ENCODE measurements around the gene CUX1.
A peak's percentile ranks its signal among the peaks of the same experiment; 100 is the strongest.
"Not testable (repeated sequence)": the region's sequence is repeated elsewhere in the genome, so short reads cannot be mapped to it uniquely, and the experiment has no call there.

The CUX1 gene

GRCh38 chr7:102025777-102026176, 208.4 kb downstream of the CUX1 start:
- H3K27ac Mint-ChIP-seq, H3K4me3 Mint-ChIP-seq, DNase-seq, H3K27me3 Mint-ChIP-seq, H3K9me3 Mint-ChIP-seq: not testable (repeated sequence)
- peaks cover 27% of the 10 kb centered on the region for H3K36me3 Mint-ChIP-seq (ENCODE audit: low read depth)
- peaks cover 20% of the 10 kb centered on the region for H3K4me1 Mint-ChIP-seq (ENCODE audit: low read depth)

- Mint-ChIP-seq H3K4me3 (no peak overlapping the region), H3K27ac (no peak overlapping the region), H3K9me3 (no peaks in the 10 kb centered on the region), H3K4me1 (ENCODE audit: low read depth) (peaks cover 16% of the 10 kb centered on the region), H3K36me3 (ENCODE audit: low read depth) (peaks cover 23% of the 10 kb centered on the region), H3K27me3 (no peaks in the 10 kb centered on the region)
- DNase-seq = peak; percentile 34
These were observed 210.9 kb downstream of the CUX1 start for GRCh38 chr7:102028206-102028826.

GRCh38 chr7:102029616-102030015, 212.2 kb downstream of the CUX1 start:
- Mint-ChIP-seq H3K4me1 (ENCODE audit: low read depth) (peaks cover 9% of the 10 kb centered on the region), H3K9me3 (no peaks in the 10 kb centered on the region), H3K27me3 (no peaks in the 10 kb centered on the region), H3K27ac (no peak overlapping the region), H3K36me3 (ENCODE audit: low read depth) (peaks cover 23% of the 10 kb centered on the region), H3K4me3 (no peak overlapping the region)
- DNase-seq = no peak

DNA sequence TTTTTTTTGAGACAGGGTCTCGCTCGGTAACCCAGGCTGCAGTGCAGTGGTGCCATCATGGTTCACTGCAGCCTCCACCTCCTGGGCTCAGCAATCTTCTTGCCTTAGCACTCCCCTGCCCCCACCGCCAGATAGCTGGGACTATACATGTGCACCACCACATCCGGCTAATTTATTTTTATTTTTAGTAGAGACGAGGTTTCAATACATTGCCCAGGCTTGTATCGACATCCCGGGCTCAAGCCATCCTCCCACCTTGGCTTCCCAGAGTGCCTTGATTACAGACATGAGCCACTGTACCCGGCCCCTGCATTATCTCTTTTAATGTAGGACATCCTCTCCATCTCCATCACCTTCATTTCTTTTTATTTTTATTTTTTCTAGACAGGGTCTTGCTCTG, 213.3 kb downstream of the CUX1 start:
- H3K9me3 Mint-ChIP-seq = no peaks in the 10 kb centered on the region
- no peak overlapping the region for H3K27ac Mint-ChIP-seq
- peaks cover 23% of the 10 kb centered on the region for H3K36me3 Mint-ChIP-seq (ENCODE audit: low read depth)
- no peak overlapping the region for H3K4me3 Mint-ChIP-seq
- H3K4me1 Mint-ChIP-seq (ENCODE audit: low read depth) = peaks cover 7% of the 10 kb centered on the region
- DNase-seq = no peak
- no peaks in the 10 kb centered on the region for H3K27me3 Mint-ChIP-seq

DNA sequence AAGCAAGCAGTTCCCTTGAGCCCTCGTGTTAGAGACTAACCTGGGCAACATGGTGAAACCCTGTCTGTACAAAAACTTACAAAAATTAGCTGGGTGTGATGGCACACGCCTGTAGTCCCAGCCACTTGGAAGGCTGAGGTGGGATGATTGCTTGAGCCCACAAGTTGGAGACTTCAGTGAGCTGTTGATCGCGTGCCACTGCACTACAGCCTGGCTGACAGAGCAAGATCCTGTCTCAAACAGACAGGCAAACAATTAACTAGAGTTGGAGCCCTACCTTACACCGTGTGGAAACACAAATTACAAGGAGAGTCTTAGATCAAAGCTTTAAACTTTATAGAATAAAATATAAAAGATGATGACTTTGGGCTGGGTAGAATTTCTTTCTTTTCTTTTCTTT, 219.5 kb downstream of the CUX1 start:
- Mint-ChIP-seq H3K4me1 (ENCODE audit: low read depth) (no peaks in the 10 kb centered on the region), H3K36me3 (ENCODE audit: low read depth) (peaks cover 6% of the 10 kb centered on the region), H3K27me3 (no peaks in the 10 kb centered on the region), H3K27ac (no peak overlapping the region), H3K9me3 (no peaks in the 10 kb centered on the region), H3K4me3 (no peak overlapping the region)
- DNase-seq = no peak

- peak; percentile 2 for DNase-seq
- Mint-ChIP-seq H3K27me3 (no peaks in the 10 kb centered on the region), H3K27ac (no peak overlapping the region), H3K4me3 (no peak overlapping the region), H3K9me3 (no peaks in the 10 kb centered on the region), H3K36me3 (ENCODE audit: low read depth) (peaks cover 6% of the 10 kb centered on the region), H3K4me1 (ENCODE audit: low read depth) (peaks cover 8% of the 10 kb centered on the region)
These were observed 222.3 kb downstream of the CUX1 start for GRCh38 chr7:102039706-102040105.

DNA sequence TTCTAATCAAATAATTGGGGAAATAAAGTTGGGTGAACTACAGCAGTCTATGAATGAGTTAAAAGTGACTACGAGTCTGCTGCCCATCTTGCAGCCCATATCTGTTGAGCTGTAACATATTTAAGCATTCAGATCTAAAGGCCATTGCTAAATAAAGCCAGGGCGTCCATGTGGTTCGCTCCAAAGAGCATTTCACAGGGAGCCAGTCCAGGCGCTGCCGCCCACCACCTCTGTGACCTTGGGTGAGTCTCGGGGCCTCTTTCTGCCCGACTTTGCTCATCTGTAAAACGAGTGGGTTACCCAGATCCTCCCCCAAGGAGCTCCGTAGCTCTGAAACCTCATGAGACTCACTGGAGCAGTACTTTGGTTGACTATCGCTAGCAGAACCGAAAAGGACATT, 223.1 kb downstream of the CUX1 start:
- DNase-seq = peak; percentile 2
- Mint-ChIP-seq H3K9me3 (no peaks in the 10 kb centered on the region), H3K27me3 (no peaks in the 10 kb centered on the region), H3K36me3 (ENCODE audit: low read depth) (peaks cover 6% of the 10 kb centered on the region), H3K4me3 (no peak overlapping the region), H3K27ac (no peak overlapping the region), H3K4me1 (ENCODE audit: low read depth) (peaks cover 12% of the 10 kb centered on the region)

- peak; percentile 9 for DNase-seq
- H3K4me3 Mint-ChIP-seq = no peak overlapping the region
- peaks cover 6% of the 10 kb centered on the region for H3K36me3 Mint-ChIP-seq (ENCODE audit: low read depth)
- H3K4me1 Mint-ChIP-seq (ENCODE audit: low read depth) = peaks cover 12% of the 10 kb centered on the region
- H3K27ac Mint-ChIP-seq = no peak overlapping the region
- no peaks in the 10 kb centered on the region for H3K9me3 Mint-ChIP-seq
- no peaks in the 10 kb centered on the region for H3K27me3 Mint-ChIP-seq
These were observed 224.7 kb downstream of the CUX1 start for GRCh38 chr7:102042016-102042656.

DNA sequence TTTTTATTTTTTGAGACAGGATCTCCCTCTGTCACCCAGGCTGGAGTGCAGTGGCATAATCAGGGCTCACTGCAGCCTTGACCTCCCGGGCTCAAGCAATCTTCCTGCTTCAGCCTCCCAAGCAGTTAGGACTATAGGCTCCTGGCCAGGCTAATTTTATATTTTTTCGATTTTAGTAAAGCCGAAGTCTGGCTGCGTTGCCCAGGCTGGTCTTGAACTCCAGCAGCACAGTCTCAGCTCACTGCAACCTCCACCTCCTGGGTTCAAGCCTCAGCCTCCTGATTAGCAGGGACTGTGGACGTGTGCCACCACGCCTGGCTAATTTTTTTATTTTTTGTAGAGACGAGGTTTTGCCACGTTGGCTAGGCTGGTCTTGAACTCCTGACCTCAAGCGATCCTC, 225.4 kb downstream of the CUX1 start:
- not testable (repeated sequence) for DNase-seq; H3K4me3 Mint-ChIP-seq; H3K27ac Mint-ChIP-seq; H3K36me3 Mint-ChIP-seq (ENCODE audit: low read depth); H3K27me3 Mint-ChIP-seq; H3K9me3 Mint-ChIP-seq
- peaks cover 12% of the 10 kb centered on the region for H3K4me1 Mint-ChIP-seq (ENCODE audit: low read depth)

DNA sequence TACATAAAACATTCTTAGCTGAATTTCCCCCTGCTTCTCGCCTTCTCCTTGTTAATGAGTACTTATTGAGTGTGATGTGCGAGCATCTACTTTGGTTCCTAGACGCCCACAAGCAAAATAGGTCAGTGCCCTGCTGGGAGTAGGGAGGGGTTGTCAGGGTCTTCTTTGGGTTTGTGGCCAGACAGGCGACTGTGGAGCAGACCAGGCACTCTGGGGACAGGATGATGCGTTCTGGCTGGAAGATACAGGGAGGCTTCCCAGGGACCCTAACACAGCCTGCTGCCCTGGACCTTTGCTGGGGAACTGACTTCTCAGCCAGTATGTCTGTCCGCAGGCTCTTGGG, 227.2 kb downstream of the CUX1 start:
- Mint-ChIP-seq H3K27ac (no peak overlapping the region), H3K9me3 (no peaks in the 10 kb centered on the region), H3K36me3 (ENCODE audit: low read depth) (peaks cover 11% of the 10 kb centered on the region), H3K4me1 (ENCODE audit: low read depth) (peaks cover 12% of the 10 kb centered on the region), H3K27me3 (no peaks in the 10 kb centered on the region), H3K4me3 (no peak overlapping the region)
- peak; percentile 20 for DNase-seq

GRCh38 chr7:102044984-102045673, 227.7 kb downstream of the CUX1 start:
- Mint-ChIP-seq H3K27me3 (no peaks in the 10 kb centered on the region), H3K4me3 (no peak overlapping the region), H3K9me3 (no peaks in the 10 kb centered on the region), H3K27ac (no peak overlapping the region), H3K4me1 (ENCODE audit: low read depth) (peaks cover 12% of the 10 kb centered on the region), H3K36me3 (ENCODE audit: low read depth) (peaks cover 11% of the 10 kb centered on the region)
- DNase-seq = no peak

GRCh38 chr7:102045681-102046372, 228.4 kb downstream of the CUX1 start:
- no peak overlapping the region for H3K4me3 Mint-ChIP-seq

DNA sequence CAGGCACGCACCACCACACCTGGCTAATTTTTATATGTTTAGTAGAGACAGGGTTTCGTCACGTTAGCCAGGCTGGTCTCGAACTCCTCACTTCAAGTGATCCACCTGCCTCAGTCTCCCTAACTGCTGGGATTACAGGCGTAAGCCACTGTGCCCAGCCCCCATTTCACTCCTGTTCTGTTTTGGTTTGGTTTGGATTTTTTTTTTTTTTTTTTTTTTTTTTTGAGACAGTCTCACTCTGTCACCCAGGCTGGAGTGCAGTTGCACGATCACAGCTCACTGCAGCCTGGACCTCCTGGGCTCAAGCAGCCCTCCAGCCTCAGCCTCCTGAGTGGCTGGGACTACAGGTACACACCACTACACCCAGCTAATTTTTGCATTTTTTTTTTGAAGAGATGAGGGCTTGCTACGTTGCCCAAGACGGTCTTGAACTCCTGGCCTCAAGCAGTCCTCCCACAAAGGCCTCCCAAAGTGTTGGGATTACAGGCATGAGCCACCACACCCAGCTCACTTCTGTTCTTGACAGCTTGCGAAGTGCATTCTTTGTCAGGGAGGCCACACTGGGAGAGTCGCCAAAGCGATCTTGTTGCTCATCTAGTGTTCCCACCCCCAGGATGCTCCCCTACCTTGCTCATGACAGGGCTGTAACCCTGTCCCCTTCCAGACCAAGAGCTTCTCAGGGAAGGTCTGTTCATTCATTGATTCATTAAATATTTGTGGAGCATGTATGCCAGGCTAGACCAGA, 229.1 kb downstream of the CUX1 start:
- Mint-ChIP-seq H3K4me1 (ENCODE audit: low read depth) (peaks cover 12% of the 10 kb centered on the region), H3K27me3 (no peaks in the 10 kb centered on the region), H3K27ac (no peak overlapping the region), H3K9me3 (no peaks in the 10 kb centered on the region), H3K36me3 (ENCODE audit: low read depth) (peaks cover 18% of the 10 kb centered on the region), H3K4me3 (no peak overlapping the region)
- DNase-seq = peak; percentile 19

More at GRCh38 chr7:102045681-102046372, 228.4 kb downstream of the CUX1 start:
- Mint-ChIP-seq H3K9me3 (no peaks in the 10 kb centered on the region), H3K36me3 (ENCODE audit: low read depth) (peaks cover 12% of the 10 kb centered on the region), H3K4me1 (ENCODE audit: low read depth) (peaks cover 12% of the 10 kb centered on the region), H3K27ac (no peak overlapping the region), H3K27me3 (no peaks in the 10 kb centered on the region)
- no peak for DNase-seq

DNA sequence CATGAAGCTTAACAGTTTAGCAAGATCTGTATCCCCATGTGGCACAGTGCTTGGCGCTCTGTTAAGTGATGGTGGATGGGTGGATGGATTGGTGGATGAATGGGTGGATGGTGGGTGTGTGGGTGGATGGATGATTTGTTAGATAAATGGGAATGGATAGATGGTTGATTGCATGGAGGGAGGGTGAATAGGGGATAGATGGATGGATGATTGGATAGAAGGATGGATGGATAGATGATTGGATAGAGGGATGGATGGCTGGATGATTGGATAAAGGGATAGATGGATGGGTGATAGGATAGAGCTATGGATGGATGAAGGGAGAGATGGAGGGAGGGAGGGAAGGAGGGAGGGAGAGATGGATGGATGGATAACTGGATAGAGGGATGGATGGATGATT, 229.7 kb downstream of the CUX1 start:
- Mint-ChIP-seq H3K27ac (no peak overlapping the region), H3K4me1 (ENCODE audit: low read depth) (peaks cover 12% of the 10 kb centered on the region), H3K27me3 (no peaks in the 10 kb centered on the region), H3K9me3 (no peaks in the 10 kb centered on the region), H3K36me3 (ENCODE audit: low read depth) (peaks cover 20% of the 10 kb centered on the region), H3K4me3 (no peak overlapping the region)
- no peak for DNase-seq
